Measurements from ENCODE around the gene CSTF2T.

The CSTF2T gene

DNA sequence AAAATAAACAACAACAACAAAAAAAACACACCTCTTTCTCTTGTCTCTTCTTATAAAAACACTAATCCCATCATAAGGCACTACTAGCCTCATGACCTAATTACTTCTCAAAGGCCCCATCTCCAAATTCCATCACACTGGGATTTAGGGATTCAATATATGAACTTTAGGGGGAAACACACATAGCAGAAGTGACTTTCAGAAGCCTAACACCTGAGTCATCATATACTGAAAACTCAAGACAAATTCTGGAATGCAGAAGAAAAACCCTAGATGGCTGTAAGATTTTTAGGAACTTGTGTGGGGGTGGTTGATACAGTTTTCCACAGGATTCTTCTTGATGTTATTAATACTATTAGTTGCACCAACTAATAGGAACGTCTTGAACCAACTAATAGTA is 33.7 kb upstream of the CSTF2T start:
- no peak for DNase-seq (ENCODE audit: low read depth)
- no peak overlapping the region for H3K4me3 ChIP-seq (ENCODE audit: low read depth, low read length)
- TF ChIP-seq CTCF (IDR thresholded peaks at IDR 0.05; ENCODE audit: control insufficient read depth, extremely low read depth, insufficient read depth): no peak

GRCh38 chr10:51729822-51730555 is 30.6 kb upstream of the CSTF2T start:
- no peak overlapping the region for H3K4me3 ChIP-seq (ENCODE audit: low read depth, low read length)
- no peak for DNase-seq (ENCODE audit: low read depth)
- TF ChIP-seq CTCF (IDR thresholded peaks at IDR 0.05; ENCODE audit: control insufficient read depth, extremely low read depth, insufficient read depth): no peak

- no peak for TF ChIP-seq CTCF (IDR thresholded peaks at IDR 0.05; ENCODE audit: control insufficient read depth, extremely low read depth, insufficient read depth)
- H3K4me3 ChIP-seq (ENCODE audit: low read depth, low read length): no peak overlapping the region
- no peak for DNase-seq (ENCODE audit: low read depth)
Measured at GRCh38 chr10:51724038-51724437, 24.6 kb upstream of the CSTF2T start.

- no peak for DNase-seq (ENCODE audit: low read depth)
Measured at GRCh38 chr10:51718804-51719291, 19.5 kb upstream of the CSTF2T start.

GRCh38 chr10:51716981-51717380 is 17.6 kb upstream of the CSTF2T start:
- no peak for DNase-seq (ENCODE audit: low read depth)
- H3K4me3 ChIP-seq (ENCODE audit: low read depth, low read length): no peak overlapping the region
- TF ChIP-seq CTCF (IDR thresholded peaks at IDR 0.05; ENCODE audit: control insufficient read depth, extremely low read depth, insufficient read depth): no peak

More at GRCh38 chr10:51718804-51719291, 19.5 kb upstream of the CSTF2T start:
- TF ChIP-seq CTCF (IDR thresholded peaks at IDR 0.05; ENCODE audit: control insufficient read depth, extremely low read depth, insufficient read depth): no peak
- no peak overlapping the region for H3K4me3 ChIP-seq (ENCODE audit: low read depth, low read length)

DNA sequence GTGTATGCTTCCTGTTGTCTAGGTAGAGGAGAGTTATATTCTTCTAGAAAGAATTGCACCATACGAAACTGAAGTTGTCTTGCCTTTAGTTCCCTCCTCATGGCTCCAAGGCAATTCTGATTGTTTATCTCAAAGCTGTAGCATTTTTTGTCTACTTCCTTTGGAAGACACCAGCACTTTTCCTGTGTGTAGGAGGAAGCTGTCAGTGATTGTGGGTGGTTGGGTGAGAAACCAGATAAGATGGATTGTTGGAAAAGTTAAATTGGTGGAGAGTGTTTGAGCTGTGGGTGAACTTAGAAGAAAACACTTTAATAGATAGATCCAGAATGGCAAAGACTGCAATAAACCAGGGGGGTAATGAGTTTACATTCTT is 12.1 kb upstream of the CSTF2T start:
- DNase-seq (ENCODE audit: low read depth): no peak
- TF ChIP-seq CTCF (IDR thresholded peaks at IDR 0.05; ENCODE audit: control insufficient read depth, extremely low read depth, insufficient read depth): no peak

More for the DNA sequence above, 12.1 kb upstream of the CSTF2T start:
- H3K4me3 ChIP-seq (ENCODE audit: low read depth, low read length): no peak overlapping the region
